Stimulated activated CD8-positive, alpha-beta memory T cell treated with anti-CD3 and anti-CD28 coated beads, Interleukin-4, amount 100 ng/mL, for 24 hours (primary cell): Measurements from ENCODE around the gene CALML5.

Experiments
- DNase-seq: peaks from one replicate; pipeline ENCODE4 v3.0.0-alpha.2; 2020; ENCODE audit warnings: low read depth

Gene CALML5

GRCh38 chr10:5533098-5533731, 33.8 kb upstream of the CALML5 start:
- DNase-seq: no peak

GRCh38 chr10:5532618-5533097, 33.3 kb upstream of the CALML5 start:
- no peak for DNase-seq

- no peak for DNase-seq
Observed at GRCh38 chr10:5532307-5532605, 32.9 kb upstream of the CALML5 start.

GRCh38 chr10:5531558-5532306, 32.4 kb upstream of the CALML5 start:
- no peak for DNase-seq

- DNase-seq: no peak
Observed at GRCh38 chr10:5530846-5531557, 31.6 kb upstream of the CALML5 start.

- no peak for DNase-seq
Observed at GRCh38 chr10:5530412-5530806, 31.0 kb upstream of the CALML5 start.

- DNase-seq: no peak
Observed at GRCh38 chr10:5529702-5530411, 30.5 kb upstream of the CALML5 start.

GRCh38 chr10:5528989-5529701, 29.8 kb upstream of the CALML5 start:
- DNase-seq: no peak

- DNase-seq: no peak
Observed at GRCh38 chr10:5527332-5528200, 28.2 kb upstream of the CALML5 start.

GRCh38 chr10:5526691-5527331, 27.4 kb upstream of the CALML5 start:
- DNase-seq: no peak

- no peak for DNase-seq
Observed at GRCh38 chr10:5525561-5526341, 26.4 kb upstream of the CALML5 start.

- no peak for DNase-seq
Observed at GRCh38 chr10:5524641-5525560, 25.5 kb upstream of the CALML5 start, which contains the start of gene CALML3. TSS of gene CALML3 (plus strand) at chr10:5524961. CDS start at chr10:5525086, 125 bp downstream.

- DNase-seq: no peak
Observed at GRCh38 chr10:5523796-5524574, 24.6 kb upstream of the CALML5 start.

GRCh38 chr10:5522913-5523560, 23.7 kb upstream of the CALML5 start:
- DNase-seq: no peak

- no peak for DNase-seq
Observed at GRCh38 chr10:5519054-5519453, 19.7 kb upstream of the CALML5 start.

- no peak for DNase-seq
Observed at GRCh38 chr10:5518143-5518542, 18.8 kb upstream of the CALML5 start.

- no peak for DNase-seq
Observed at GRCh38 chr10:5517546-5517945, 18.2 kb upstream of the CALML5 start.
